ENCODE data around the gene NLGN4X. TPM values are rescaled to one million over a fixed set of nuclear protein-coding genes. Genes with fewer than 3 reads are reported as not detected.
A peak's percentile ranks its signal among the peaks of the same experiment; 100 is the strongest.
"Not testable (repeated sequence)": the region's sequence is repeated elsewhere in the genome, so short reads cannot be mapped to it uniquely, and the experiment has no call there.

Gene NLGN4X
- total RNA-seq, 1 donor from 2014 or later: 45.0 TPM

GRCh38 chrX:5916945-5917344, 311.7 kb downstream of the NLGN4X start:
- TF ChIP-seq CTCF (IDR thresholded peaks at IDR 0.05; ENCODE audit: unreplicated experiment): no peak
- H3K27ac Mint-ChIP-seq: no peak overlapping the region
- no peak for DNase-seq (ENCODE audit: low spot score, unreplicated experiment)
- no peaks in the 10 kb centered on the region for H3K4me1 Mint-ChIP-seq (ENCODE audit: low read depth)
- peaks cover 18% of the 10 kb centered on the region for H3K36me3 Mint-ChIP-seq (ENCODE audit: insufficient read depth)
- H3K27me3 Mint-ChIP-seq: no peaks in the 10 kb centered on the region
- H3K9me3 Mint-ChIP-seq (ENCODE audit: low read depth): peaks cover 19% of the 10 kb centered on the region
- no peak overlapping the region for H3K4me3 Mint-ChIP-seq (ENCODE audit: low read depth)

- DNase-seq (ENCODE audit: low spot score, unreplicated experiment): no peak
- Mint-ChIP-seq H3K4me3 (ENCODE audit: low read depth) (no peak overlapping the region), H3K9me3 (ENCODE audit: low read depth) (peaks cover 19% of the 10 kb centered on the region), H3K36me3 (ENCODE audit: insufficient read depth) (peaks cover 19% of the 10 kb centered on the region), H3K4me1 (ENCODE audit: low read depth) (no peaks in the 10 kb centered on the region), H3K27ac (no peak overlapping the region), H3K27me3 (no peaks in the 10 kb centered on the region)
- peak; percentile 13 for TF ChIP-seq CTCF (IDR thresholded peaks at IDR 0.05; ENCODE audit: unreplicated experiment)
Measured at GRCh38 chrX:5915783-5916182, 312.9 kb downstream of the NLGN4X start.

- no peak for TF ChIP-seq CTCF (IDR thresholded peaks at IDR 0.05; ENCODE audit: unreplicated experiment)
- Mint-ChIP-seq H3K36me3 (ENCODE audit: insufficient read depth) (peaks cover 18% of the 10 kb centered on the region), H3K9me3 (ENCODE audit: low read depth) (peaks cover 9% of the 10 kb centered on the region), H3K4me1 (ENCODE audit: low read depth) (no peaks in the 10 kb centered on the region), H3K27me3 (no peaks in the 10 kb centered on the region), H3K27ac (no peak overlapping the region), H3K4me3 (ENCODE audit: low read depth) (no peak overlapping the region)
- no peak for DNase-seq (ENCODE audit: low spot score, unreplicated experiment)
Measured at GRCh38 chrX:5907207-5907606, 321.5 kb downstream of the NLGN4X start.

- not testable (repeated sequence) for H3K4me3 Mint-ChIP-seq (ENCODE audit: low read depth); H3K27me3 Mint-ChIP-seq; H3K27ac Mint-ChIP-seq
Measured at GRCh38 chrX:5903586-5904190, 325.0 kb downstream of the NLGN4X start.

GRCh38 chrX:5898463-5898862, 330.2 kb downstream of the NLGN4X start:
- Mint-ChIP-seq H3K4me1 (ENCODE audit: low read depth) (no peaks in the 10 kb centered on the region), H3K4me3 (ENCODE audit: low read depth) (no peak overlapping the region), H3K36me3 (ENCODE audit: insufficient read depth) (peaks cover 16% of the 10 kb centered on the region), H3K9me3 (ENCODE audit: low read depth) (peaks cover 5% of the 10 kb centered on the region), H3K27me3 (no peaks in the 10 kb centered on the region), H3K27ac (peak overlapping the region; percentile 19)
- no peak for TF ChIP-seq CTCF (IDR thresholded peaks at IDR 0.05; ENCODE audit: unreplicated experiment)
- no peak for DNase-seq (ENCODE audit: low spot score, unreplicated experiment)

More at GRCh38 chrX:5903586-5904190, 325.0 kb downstream of the NLGN4X start:
- H3K36me3 Mint-ChIP-seq (ENCODE audit: insufficient read depth): peaks cover 24% of the 10 kb centered on the region
- H3K9me3 Mint-ChIP-seq (ENCODE audit: low read depth); H3K4me1 Mint-ChIP-seq (ENCODE audit: low read depth); DNase-seq (ENCODE audit: low spot score, unreplicated experiment): not testable (repeated sequence)

- Mint-ChIP-seq H3K4me3 (ENCODE audit: low read depth) (no peak overlapping the region), H3K36me3 (ENCODE audit: insufficient read depth) (peaks cover 14% of the 10 kb centered on the region), H3K27ac (no peak overlapping the region), H3K4me1 (ENCODE audit: low read depth) (peaks cover 1% of the 10 kb centered on the region), H3K9me3 (ENCODE audit: low read depth) (no peaks in the 10 kb centered on the region), H3K27me3 (no peaks in the 10 kb centered on the region)
- no peak for DNase-seq (ENCODE audit: low spot score, unreplicated experiment)
- no peak for TF ChIP-seq CTCF (IDR thresholded peaks at IDR 0.05; ENCODE audit: unreplicated experiment)
Measured at GRCh38 chrX:5891378-5891777, 337.3 kb downstream of the NLGN4X start.

All from progenitor cell of endocrine pancreas (in vitro differentiated cells).